ENCODE data around the gene SLC22A13.

SLC22A13 gene

DNA sequence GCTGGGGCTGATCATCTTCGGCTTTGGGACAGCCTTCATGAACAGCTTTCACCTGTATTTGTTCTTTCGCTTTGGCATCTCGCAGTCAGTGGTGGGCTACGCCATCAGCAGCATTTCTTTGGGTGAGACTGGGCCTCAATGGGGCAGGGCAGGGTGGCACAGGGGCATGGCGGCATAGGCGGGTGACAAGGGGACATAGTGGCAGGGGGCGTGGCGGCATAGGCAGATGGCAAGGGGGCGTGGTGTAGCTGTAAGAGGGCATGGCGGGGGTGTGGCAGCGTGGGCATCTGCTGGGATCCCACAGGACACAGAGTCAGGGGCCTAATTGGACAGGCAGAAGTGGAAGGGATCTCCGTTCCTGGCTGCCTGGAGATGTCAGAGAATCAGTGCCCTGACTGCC is 42.0 kb downstream of the SLC22A13 start:
- no peaks in the 10 kb centered on the region; the same call in 1 of the 2 replicates for H4K20me1 ChIP-seq (ENCODE audit: insufficient read depth, low read length)
- ATAC-seq (ENCODE audit: insufficient read depth, low read depth) (no peak), DNase-seq (no peak)
- H3K9ac ChIP-seq (ENCODE audit: low read depth, low read length) = no peak overlapping the region
- no peak overlapping the region for H2AFZ ChIP-seq (ENCODE audit: low read depth, low read length)
- H3K27me3 ChIP-seq (ENCODE audit: insufficient read depth, low read length, poor library complexity) = peaks cover 13% of the 10 kb centered on the region
- no peaks in the 10 kb centered on the region for H3K79me2 ChIP-seq (ENCODE audit: insufficient read depth, low read length)
- H3K4me2 ChIP-seq (ENCODE audit: insufficient read depth, low read length) = no peak overlapping the region
- H3K4me3 ChIP-seq (ENCODE audit: low read depth in 1 of 2, low read length in 2 of 2) = no peak overlapping the region
- no peak overlapping the region for H3K27ac ChIP-seq (ENCODE audit: low read length)
- H3K9me3 ChIP-seq (ENCODE audit: insufficient read depth, low read length, severe bottlenecking) = no peaks in the 10 kb centered on the region
- TF ChIP-seq, protein P1, sequence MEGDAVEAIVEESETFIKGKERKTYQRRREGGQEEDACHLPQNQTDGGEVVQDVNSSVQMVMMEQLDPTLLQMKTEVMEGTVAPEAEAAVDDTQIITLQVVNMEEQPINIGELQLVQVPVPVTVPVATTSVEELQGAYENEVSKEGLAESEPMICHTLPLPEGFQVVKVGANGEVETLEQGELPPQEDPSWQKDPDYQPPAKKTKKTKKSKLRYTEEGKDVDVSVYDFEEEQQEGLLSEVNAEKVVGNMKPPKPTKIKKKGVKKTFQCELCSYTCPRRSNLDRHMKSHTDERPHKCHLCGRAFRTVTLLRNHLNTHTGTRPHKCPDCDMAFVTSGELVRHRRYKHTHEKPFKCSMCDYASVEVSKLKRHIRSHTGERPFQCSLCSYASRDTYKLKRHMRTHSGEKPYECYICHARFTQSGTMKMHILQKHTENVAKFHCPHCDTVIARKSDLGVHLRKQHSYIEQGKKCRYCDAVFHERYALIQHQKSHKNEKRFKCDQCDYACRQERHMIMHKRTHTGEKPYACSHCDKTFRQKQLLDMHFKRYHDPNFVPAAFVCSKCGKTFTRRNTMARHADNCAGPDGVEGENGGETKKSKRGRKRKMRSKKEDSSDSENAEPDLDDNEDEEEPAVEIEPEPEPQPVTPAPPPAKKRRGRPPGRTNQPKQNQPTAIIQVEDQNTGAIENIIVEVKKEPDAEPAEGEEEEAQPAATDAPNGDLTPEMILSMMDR (IDR thresholded peaks at IDR 0.05; ENCODE audit: borderline replicate concordance, extremely low read depth, low read length, poor library complexity, severe bottlenecking) = no peak
- no peak for TF ChIP-seq EZH2 (IDR thresholded peaks at IDR 0.05; ENCODE audit: borderline replicate concordance, low read depth, low read length, severe bottlenecking)
- H3K4me1 ChIP-seq (ENCODE audit: insufficient read depth, low read length) = no peaks in the 10 kb centered on the region
- H3K36me3 ChIP-seq (ENCODE audit: insufficient read depth, low read length) = no peaks in the 10 kb centered on the region

DNA sequence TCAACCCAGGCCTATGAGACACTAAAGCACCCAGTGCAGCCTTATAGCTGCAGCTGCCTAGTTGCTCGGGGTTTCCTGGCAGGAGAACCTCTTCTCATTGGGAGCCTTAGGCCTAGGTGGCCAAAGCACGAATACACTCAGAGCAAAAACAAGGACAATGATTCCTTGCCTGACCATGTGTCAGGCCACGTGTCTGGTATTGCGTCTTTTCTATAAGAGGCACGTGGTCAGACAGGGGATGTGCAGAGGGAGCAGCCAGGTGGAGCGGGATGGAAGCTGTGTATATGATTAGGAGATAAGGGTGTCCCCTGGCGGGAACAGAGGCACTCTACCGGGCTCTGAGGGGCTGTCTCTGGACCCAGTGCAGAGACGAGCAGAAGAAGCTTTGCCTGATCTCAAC is 42.8 kb downstream of the SLC22A13 start:
- H3K27me3 ChIP-seq (ENCODE audit: insufficient read depth, low read length, poor library complexity) = peaks cover 13% of the 10 kb centered on the region
- H3K36me3 ChIP-seq (ENCODE audit: insufficient read depth, low read length) = no peaks in the 10 kb centered on the region
- no peaks in the 10 kb centered on the region; the same call in 1 of the 2 replicates for H4K20me1 ChIP-seq (ENCODE audit: insufficient read depth, low read length)
- DNase-seq = no peak
- H2AFZ ChIP-seq (ENCODE audit: low read depth, low read length) = no peak overlapping the region
- H3K9me3 ChIP-seq (ENCODE audit: insufficient read depth, low read length, severe bottlenecking) = no peaks in the 10 kb centered on the region
- no peak overlapping the region for H3K27ac ChIP-seq (ENCODE audit: low read length)
- ATAC-seq (ENCODE audit: insufficient read depth, low read depth) = no peak
- no peaks in the 10 kb centered on the region for H3K4me1 ChIP-seq (ENCODE audit: insufficient read depth, low read length)
- H3K9ac ChIP-seq (ENCODE audit: low read depth, low read length) = no peak overlapping the region
- TF ChIP-seq EZH2 (IDR thresholded peaks at IDR 0.05; ENCODE audit: borderline replicate concordance, low read depth, low read length, severe bottlenecking) = no peak
- TF ChIP-seq, protein P1 (IDR thresholded peaks at IDR 0.05; ENCODE audit: borderline replicate concordance, extremely low read depth, low read length, poor library complexity, severe bottlenecking) = no peak
- no peak overlapping the region for H3K4me3 ChIP-seq (ENCODE audit: low read depth in 1 of 2, low read length in 2 of 2)
- H3K4me2 ChIP-seq (ENCODE audit: insufficient read depth, low read length) = no peak overlapping the region
- H3K79me2 ChIP-seq (ENCODE audit: insufficient read depth, low read length) = no peaks in the 10 kb centered on the region

DNA sequence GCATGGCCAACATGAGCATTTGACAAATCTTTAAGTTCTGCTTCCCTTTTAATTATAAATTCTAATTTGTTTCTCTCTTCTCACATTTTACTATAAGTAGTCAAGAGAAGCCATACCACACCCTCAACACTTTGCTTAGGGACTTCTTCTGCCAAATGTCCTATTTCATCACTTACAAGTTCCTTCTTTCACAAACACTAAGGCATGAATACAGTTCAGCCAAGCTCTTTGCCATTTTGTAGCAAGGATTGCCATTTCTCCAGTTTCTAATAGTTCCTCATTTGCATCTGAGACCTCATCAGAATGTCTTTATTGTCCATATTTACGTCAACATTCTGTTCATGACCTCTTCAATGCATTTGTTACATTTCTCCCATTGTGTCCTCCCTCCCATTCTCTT is 45.9 kb downstream of the SLC22A13 start:
- Histone ChIP-seq H3K9me3 (ENCODE audit: insufficient read depth, low read length, severe bottlenecking) (no peaks in the 10 kb centered on the region), H4K20me1 (ENCODE audit: insufficient read depth, low read length) (no peaks in the 10 kb centered on the region; the same call in 1 of the 2 replicates), H3K36me3 (ENCODE audit: insufficient read depth, low read length) (no peaks in the 10 kb centered on the region), H3K79me2 (ENCODE audit: insufficient read depth, low read length) (no peaks in the 10 kb centered on the region), H3K27ac (ENCODE audit: low read length) (no peak overlapping the region), H3K4me3 (ENCODE audit: low read depth in 1 of 2, low read length in 2 of 2) (no peak overlapping the region), H2AFZ (ENCODE audit: low read depth, low read length) (no peak overlapping the region), H3K9ac (ENCODE audit: low read depth, low read length) (no peak overlapping the region), H3K4me2 (ENCODE audit: insufficient read depth, low read length) (no peak overlapping the region), H3K27me3 (ENCODE audit: insufficient read depth, low read length, poor library complexity) (peaks cover 11% of the 10 kb centered on the region), H3K4me1 (ENCODE audit: insufficient read depth, low read length) (no peaks in the 10 kb centered on the region)
- DNase-seq (no peak), ATAC-seq (ENCODE audit: insufficient read depth, low read depth) (no peak)
- no peak for TF ChIP-seq EZH2 (IDR thresholded peaks at IDR 0.05; ENCODE audit: borderline replicate concordance, low read depth, low read length, severe bottlenecking)
- TF ChIP-seq, protein P1 (IDR thresholded peaks at IDR 0.05; ENCODE audit: borderline replicate concordance, extremely low read depth, low read length, poor library complexity, severe bottlenecking) = no peak

DNA sequence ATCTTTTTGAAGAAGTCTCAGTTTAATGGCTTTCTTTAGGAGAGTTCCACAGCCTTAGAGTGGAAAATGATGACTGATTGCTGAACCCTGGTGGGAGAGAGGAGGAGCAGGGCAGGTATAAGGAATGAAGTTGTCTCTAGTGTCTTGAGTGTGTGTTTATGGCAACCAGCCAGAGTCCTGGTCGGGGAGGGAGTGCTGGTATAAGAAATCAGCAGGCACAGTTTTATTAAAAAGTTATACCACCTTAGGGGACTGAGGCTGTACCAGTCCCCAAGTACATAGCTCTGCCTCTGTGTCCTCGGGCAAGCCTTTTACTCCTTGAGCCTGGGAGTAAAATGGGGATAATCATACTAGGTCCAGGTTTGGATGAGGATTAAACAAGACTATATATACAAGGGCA is 46.3 kb downstream of the SLC22A13 start:
- H3K27me3 ChIP-seq (ENCODE audit: insufficient read depth, low read length, poor library complexity) = peaks cover 11% of the 10 kb centered on the region
- no peaks in the 10 kb centered on the region for H3K9me3 ChIP-seq (ENCODE audit: insufficient read depth, low read length, severe bottlenecking)
- H2AFZ ChIP-seq (ENCODE audit: low read depth, low read length) = no peak overlapping the region
- no peak overlapping the region for H3K9ac ChIP-seq (ENCODE audit: low read depth, low read length)
- no peaks in the 10 kb centered on the region for H4K20me1 ChIP-seq (ENCODE audit: insufficient read depth, low read length)
- H3K4me2 ChIP-seq (ENCODE audit: insufficient read depth, low read length) = no peak overlapping the region
- no peak overlapping the region for H3K4me3 ChIP-seq (ENCODE audit: low read depth in 1 of 2, low read length in 2 of 2)
- no peaks in the 10 kb centered on the region for H3K36me3 ChIP-seq (ENCODE audit: insufficient read depth, low read length)
- no peak for DNase-seq
- H3K4me1 ChIP-seq (ENCODE audit: insufficient read depth, low read length) = no peaks in the 10 kb centered on the region
- ATAC-seq (ENCODE audit: insufficient read depth, low read depth) = no peak
- H3K27ac ChIP-seq (ENCODE audit: low read length) = no peak overlapping the region
- H3K79me2 ChIP-seq (ENCODE audit: insufficient read depth, low read length) = no peaks in the 10 kb centered on the region
- TF ChIP-seq, protein P1 (IDR thresholded peaks at IDR 0.05; ENCODE audit: borderline replicate concordance, extremely low read depth, low read length, poor library complexity, severe bottlenecking) = no peak
- TF ChIP-seq EZH2 (IDR thresholded peaks at IDR 0.05; ENCODE audit: borderline replicate concordance, low read depth, low read length, severe bottlenecking) = no peak

Measured in DND-41 (cell line).